Heart right ventricle (tissue), 16 donors: ENCODE data around the gene C9orf50. TPM values are rescaled to one million over a fixed set of nuclear protein-coding genes. Genes with fewer than 3 reads are reported as not detected.
"Not testable (repeated sequence)": the region's sequence is repeated elsewhere in the genome, so short reads cannot be mapped to it uniquely, and the experiment has no call there.

Experiments used
- ATAC-seq, 8 donors: fragments of 200-7000 bp; cut with Tn5 transposase; one replicate each; pipeline ENCODE4 v1.9.1; 2020; ENCODE audit warnings: mild to moderate bottlenecking in 8 of 8, moderate library complexity in 8 of 8, moderate number of reproducible peaks in 1 of 8
- DNase-seq, 2 donors: peaks; one replicate each; pipeline ENCODE4 v3.0.0-alpha.2; 2020
- H3K27ac ChIP-seq, 10 donors: fragments of 200-600 bp; sonication (generic) in 2 of 10; one replicate each; pipeline versions ENCODE4 v1.5.0 to v1.8.0; 2020 to 2022; ENCODE audit warnings: mild to moderate bottlenecking in 3 of 10
- H3K27me3 ChIP-seq, 7 donors: fragments of 200-600 bp; one replicate each; pipeline ENCODE4 v1.8.0; 2021 to 2022; ENCODE audit warnings: mild to moderate bottlenecking in 2 of 7
- H3K36me3 ChIP-seq, 9 donors: fragments of 200-600 bp; sonication (generic) in 1 of 9; one replicate each; pipeline versions ENCODE4 v1.5.0 to v1.8.0; 2020 to 2022; ENCODE audit warnings: mild to moderate bottlenecking in 2 of 9
- H3K4me1 ChIP-seq, 9 donors: fragments of 200-600 bp; sonication (generic) in 1 of 9; one replicate each; pipeline versions ENCODE4 v1.5.0 to v1.8.0; 2020 to 2022; ENCODE audit warnings: mild to moderate bottlenecking in 4 of 9
- H3K4me3 ChIP-seq, 10 donors: fragments of 200-600 bp; sonication (generic) in 2 of 10; one replicate each; pipeline versions ENCODE4 v1.5.0 to v1.8.0; 2020 to 2022; ENCODE audit warnings: mild to moderate bottlenecking in 7 of 10, moderate library complexity in 2 of 10
- H3K9me3 ChIP-seq, 11 donors: fragments of 200-600 bp in 10 of 11; sonication (generic) in 2 of 11; one replicate each; pipeline versions ENCODE4 v1.5.0 to v1.8.0; 2013 to 2022; ENCODE audit warnings: mild to moderate bottlenecking in 2 of 11, control low read depth in 1 of 11, moderate library complexity in 1 of 11
- CTCF ChIP-seq, 9 donors: fragments of 200-600 bp; sonication (generic) in 2 of 9; IDR thresholded peaks; one replicate each; pipeline versions ENCODE4 v1.5.0 to v1.8.0; 2021 to 2022; ENCODE audit warnings: antibody characterized with exemption in 9 of 9, mild to moderate bottlenecking in 5 of 9, moderate library complexity in 1 of 9
- WGBS, 2 donors: extraction: QIAGEN DNeasy Blood & Tissue Kit; methylation state at CpG; one replicate each; pipeline ENCODE4 v1.1.7; 2013; ENCODE audit warnings: inconsistent platforms in 1 of 2; 5-methylcytosine and 5-hydroxymethylcytosine counted together
- intact Hi-C, 10 donors: fragments of 100-400 bp; cut with DNase I; formaldehyde crosslinking; loops; one replicate each; pipeline versions ENCODE4 v1.11.1 to v1.14.2; 2022
- polyA plus RNA-seq, 2 donors: library from polyadenylated mRNA; stranded (reverse); fragments of 200-250 nt; gene quantifications; one replicate each; pipeline ENCODE4 v1.2.3, GENCODE V29; 2013
- total RNA-seq, 10 donors: library from RNA; stranded (reverse); fragmentation: NEBNext Ultra II Directional in 3 of 10; extraction: Animal tissue kit (Norgen Biotek cat#: 25700) in 3 of 10; gene quantifications; one replicate each; pipeline versions ENCODE4 v1.2.1 to v1.2.4, GENCODE V29; 2021 to 2023
- donor health status: Arrhythmogenic right ventricular cardiomyopathy.
- donor health status: ischemic (EF 13 %, LVEDD 7.1; RV severe dilation, severe dysfunction).
- donor health status: healthy with polysubstance abuse.
- donor health status: DM: no; HTN: yes; CAD: no.
- donor health status: DM: no; HTN: no; CAD: no.
- donor health status: ischemic (EF 25% LVEDD 6.9; RV normal size, moderate dysfunction).
- donor health status: ischemic (EF 25% LVEDD 5.7; RV mildly dilated, moderate dysfunction).
- donor health status: healthy.
- donor health status: DM: yes; HTN: yes; CAD: no.
- donor health status: Ischemic cardiomyopathy.
- donor health status: ischemic (EF 35%, LVEDD 5.7; RV mildly dilated, moderate dysfunction).
- donor health status: nonischemic (EF 11% LVEDD 7.7; RV severe dilation, severe dysfunction).
- donor health status: DM: yes; HTN: yes; CAD: no.
- donor health status: PGD.
- donor health status: ischemic (EF 29% LVEDD 5.4; RV normal size, mild dysfunction).
- donor health status: nonischemic (EF 23%, LVEDD 6.1; RV moderate dilation, normal function).

Gene C9orf50
- total and polyA plus RNA-seq, 12 donors = not detected

DNA sequence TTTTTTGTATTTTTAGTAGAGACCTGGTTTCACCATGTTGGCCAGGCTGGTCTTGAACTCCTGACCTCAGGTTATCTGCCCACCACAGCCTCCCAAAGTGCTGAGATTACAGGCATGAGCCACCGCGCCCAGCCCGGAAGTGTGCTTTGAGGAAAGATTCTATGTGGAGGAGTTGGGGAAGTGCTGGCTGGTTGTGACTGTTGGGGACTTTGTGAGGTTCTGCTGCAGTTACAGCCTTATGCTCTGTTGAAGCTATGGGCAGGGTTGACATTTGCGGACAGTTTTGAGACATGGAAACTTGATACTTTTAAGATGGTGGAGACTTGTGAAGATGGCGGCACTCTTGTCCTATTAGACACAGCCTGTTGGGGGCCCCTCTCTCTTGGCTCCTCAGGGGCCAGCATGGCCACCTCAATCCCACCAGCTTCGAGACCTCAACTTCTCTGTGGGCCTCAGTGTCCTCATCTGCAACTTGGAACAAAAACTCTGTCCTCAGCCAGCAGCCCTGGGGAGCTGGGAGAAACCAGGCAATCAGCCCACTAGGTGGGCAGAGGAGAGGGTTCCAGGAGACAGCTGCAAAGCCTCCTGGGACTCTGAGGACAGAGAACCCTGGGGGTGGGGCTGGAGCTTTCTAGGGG lies 24.9 kb downstream of the C9orf50 start:
- Histone ChIP-seq H3K36me3 (no peaks in the 10 kb centered on the region), H3K27ac (peak overlapping the region; percentile 41 to 92 (median 84)), H3K9me3 (no peaks in the 10 kb centered on the region), H3K4me3 (peak overlapping the region in 1 of 10 donors; percentile 53), H3K4me1 (peaks cover 10 to 35% (median 20%) of the 10 kb centered on the region in 9 donors), H3K27me3 (peaks cover 0 to 24% (median 9%) of the 10 kb centered on the region in 7 donors)
- DNase-seq (no peak), ATAC-seq (peak in 1 of 8 donors; percentile 23)
- TF ChIP-seq CTCF (IDR thresholded peaks at IDR 0.05) = no peak
- intact Hi-C loops = loop anchor here in 1 of 10 donors (10.0 kb wide), 1 partner anchor 91 kb away; no protein-coding TSS in a partner anchor
- WGBS, 2 donors = 73 to 79% methylated on average over 6 of the region's 6 CpGs

GRCh38 chr9:129595311-129595741 lies 25.6 kb downstream of the C9orf50 start:
- intact Hi-C loops = loop anchor here in 1 of 10 donors (10.0 kb wide), 1 partner anchor 91 kb away; no protein-coding TSS in a partner anchor
- H3K9me3 ChIP-seq = no peaks in the 10 kb centered on the region
- no peaks in the 10 kb centered on the region for H3K36me3 ChIP-seq
- ATAC-seq = no peak
- no peak overlapping the region for H3K4me3 ChIP-seq
- WGBS, 2 donors = 71 to 76% methylated on average over 5 of the region's 5 CpGs
- no peak for DNase-seq
- peak overlapping the region in 2 of 10 donors; percentile 31 to 87 for H3K27ac ChIP-seq
- peaks cover 10 to 35% (median 20%) of the 10 kb centered on the region in 9 donors for H3K4me1 ChIP-seq
- TF ChIP-seq CTCF (IDR thresholded peaks at IDR 0.05) = no peak
- peaks cover 0 to 24% (median 9%) of the 10 kb centered on the region in 7 donors for H3K27me3 ChIP-seq

GRCh38 chr9:129594632-129595031 lies 26.3 kb downstream of the C9orf50 start:
- Histone ChIP-seq H3K4me3 (no peak overlapping the region), H3K27ac (peak overlapping the region in 1 of 10 donors; percentile 31), H3K4me1 (peaks cover 10 to 35% (median 20%) of the 10 kb centered on the region in 9 donors), H3K36me3 (no peaks in the 10 kb centered on the region), H3K27me3 (peaks cover 0 to 24% (median 9%) of the 10 kb centered on the region in 7 donors), H3K9me3 (no peaks in the 10 kb centered on the region)
- intact Hi-C loops = loop anchor here in 1 of 10 donors (10.0 kb wide), 1 partner anchor 90 kb away; no protein-coding TSS in a partner anchor
- no peak for ATAC-seq
- WGBS, 2 donors = 66 to 77% methylated on average over 7 of the region's 7 CpGs
- no peak for DNase-seq
- TF ChIP-seq CTCF (IDR thresholded peaks at IDR 0.05) = no peak

GRCh38 chr9:129592790-129593189 lies 28.1 kb downstream of the C9orf50 start:
- not testable (repeated sequence) for H3K36me3 ChIP-seq, H3K9me3 ChIP-seq, H3K27ac ChIP-seq, ATAC-seq, H3K4me3 ChIP-seq, DNase-seq
- Histone ChIP-seq H3K4me1 (peaks cover 8 to 29% (median 15%) of the 10 kb centered on the region in 9 donors), H3K27me3 (peaks cover 0 to 15% (median 6%) of the 10 kb centered on the region in 7 donors)
- 85 to 86% methylated on average over 10 of the region's 10 CpGs for WGBS, 2 donors
- intact Hi-C loops = loop anchor here in 1 of 10 donors (10.0 kb wide), 1 partner anchor 88 kb away; no protein-coding TSS in a partner anchor
